H1 (cell line): ENCODE measurements around the gene HSH2D. TPM values are rescaled to one million over a fixed set of nuclear protein-coding genes. Genes with fewer than 3 reads are reported as not detected.

ENCODE experiments used
- CTCF ChIA-PET: fragments of 300-600 bp; sonication (Branson Sonifier 250); formaldehyde crosslinking; loops from one replicate; lab custom pipeline; 2021; ENCODE audit not compliant: partially characterized antibody; lab: Charles Lee
- POLR2A ChIA-PET: fragments of 300-600 bp; sonication (Branson Sonifier 250); formaldehyde crosslinking; loops from one replicate; lab custom pipeline; 2021; ENCODE audit warnings: inconsistent platforms; ENCODE audit not compliant: partially characterized antibody; lab: Charles Lee
- DNase-seq, 2 experiments: peaks; one replicate each; pipeline versions ENCODE4 v3.0.0 to v3.0.0-alpha.2; 2010 to 2022; ENCODE audit warnings: low spot score in 2 of 2, low read depth in 1 of 2, mixed read lengths in 1 of 2
- FAIRE-seq: peaks from 2 replicates; lab custom pipeline; 2011; peaks lifted over from hg19 to GRCh38; lab: Jason Lieb, UNC
- H2AFZ ChIP-seq: 2 replicates; pipeline ENCODE4 v1.8.1; 2012; ENCODE audit warnings: low read length, inconsistent platforms
- H2AK5ac ChIP-seq: 2 replicates; pipeline ENCODE4 v1.6.1; 2013; ENCODE audit warnings: low read depth, low read length
- H2BK120ac ChIP-seq: replicated peaks from 2 replicates; pipeline ENCODE3; 2013; ENCODE audit warnings: low read depth, low read length, inconsistent platforms
- H2BK12ac ChIP-seq: 2 replicates; pipeline ENCODE4 v1.6.1; 2013; ENCODE audit warnings: low read depth, low read length
- H2BK15ac ChIP-seq: 2 replicates; pipeline ENCODE4 v1.6.1; 2013; ENCODE audit warnings: low read length
- H2BK20ac ChIP-seq: 2 replicates; pipeline ENCODE4 v1.6.1; 2013; ENCODE audit warnings: low read length
- H2BK5ac ChIP-seq: 2 replicates; pipeline ENCODE4 v1.6.1; 2013; ENCODE audit warnings: low read depth, low read length
- H3K14ac ChIP-seq: 2 replicates; pipeline ENCODE4 v1.6.1; 2013; ENCODE audit warnings: inconsistent platforms; ENCODE audit not compliant: insufficient read length
- H3K18ac ChIP-seq: 2 replicates; pipeline ENCODE4 v1.6.1; 2013; ENCODE audit warnings: low read length; ENCODE audit errors: extremely low read depth
- H3K23ac ChIP-seq: 2 replicates; pipeline ENCODE4 v1.6.1; 2013; ENCODE audit warnings: inconsistent platforms; ENCODE audit not compliant: insufficient read length
- H3K23me2 ChIP-seq: 2 replicates; pipeline ENCODE4 v1.6.1; 2013; ENCODE audit warnings: low read depth, low read length
- H3K27ac ChIP-seq: 2 replicates; pipeline ENCODE4 v1.6.1; 2011; ENCODE audit warnings: low read depth, low read length, inconsistent platforms
- H3K27me3 ChIP-seq, 4 experiments: replicated peaks in 1 of 4; 1 replicate in 1 of 4; 2 replicates in 3 of 4; pipeline versions ENCODE4 v1.6.1 to v1.8.1; 2011 to 2013; ENCODE audit warnings: low read length in 3 of 4, mild to moderate bottlenecking in 3 of 4, inconsistent platforms in 2 of 4, mixed read lengths in 2 of 4, moderate library complexity in 1 of 4; ENCODE audit not compliant: control insufficient read depth in 3 of 4, insufficient read depth in 3 of 4; ENCODE audit errors: extremely low read depth in 1 of 4
- H3K36me3 ChIP-seq, 4 experiments: 2 replicates each; pipeline versions ENCODE4 v1.6.1 to v1.8.1; 2011 to 2013; ENCODE audit warnings: mild to moderate bottlenecking in 4 of 4, low read length in 3 of 4, moderate library complexity in 2 of 4, control low read depth in 1 of 4, inconsistent platforms in 1 of 4; ENCODE audit not compliant: insufficient read depth in 4 of 4, control insufficient read depth in 2 of 4
- H3K4ac ChIP-seq: replicated peaks from 2 replicates; pipeline ENCODE3; 2013; ENCODE audit warnings: low read length, low read depth, mixed read lengths, inconsistent platforms; ENCODE audit not compliant: insufficient read length
- H3K4me1 ChIP-seq, 4 experiments: replicated peaks in 1 of 4; 1 replicate in 1 of 4; 2 replicates in 3 of 4; pipeline versions ENCODE4 v1.6.1 to v1.8.1; 2011 to 2013; ENCODE audit warnings: low read length in 3 of 4, inconsistent platforms in 2 of 4, mixed read lengths in 1 of 4; ENCODE audit not compliant: insufficient read depth in 4 of 4, control insufficient read depth in 3 of 4
- H3K4me2 ChIP-seq, 2 experiments: 2 replicates each; pipeline versions ENCODE4 v1.6.1 to v1.8.1; 2011 to 2013; ENCODE audit warnings: low read depth in 2 of 2, low read length in 2 of 2, control low read depth in 1 of 2, inconsistent platforms in 1 of 2, mild to moderate bottlenecking in 1 of 2; ENCODE audit not compliant: insufficient read depth in 1 of 2
- H3K4me3 ChIP-seq, 4 experiments: fragments of 200-600, 300-600 bp in 1 of 4; sonication (generic), shearing (Covaris generic), sonication (Bioruptor Twin) in 1 of 4; 2 replicates each; pipeline versions ENCODE4 v1.5.1 to v1.8.1; 2011 to 2016; ENCODE audit warnings: low read length in 4 of 4, low read depth in 3 of 4, control low read depth in 2 of 4, inconsistent platforms in 2 of 4, mild to moderate bottlenecking in 2 of 4, mixed read lengths in 1 of 4, moderate library complexity in 1 of 4; ENCODE audit not compliant: insufficient read depth in 2 of 4; ENCODE audit errors: extremely low read depth in 1 of 4
- H3K56ac ChIP-seq: replicated peaks from 2 replicates; pipeline ENCODE3; 2013; ENCODE audit warnings: low read depth, mild to moderate bottlenecking, mixed read lengths, low read length, inconsistent platforms; ENCODE audit not compliant: insufficient read length
- H3K79me1 ChIP-seq: 2 replicates; pipeline ENCODE4 v1.6.1; 2013; ENCODE audit warnings: low read depth, low read length, control low read depth
- H3K79me2 ChIP-seq, 2 experiments: 2 replicates each; pipeline versions ENCODE4 v1.6.1 to v1.8.1; 2012 to 2013; ENCODE audit warnings: low read length in 2 of 2, mild to moderate bottlenecking in 2 of 2, inconsistent platforms in 1 of 2; ENCODE audit not compliant: insufficient read depth in 2 of 2, control insufficient read depth in 1 of 2
- H3K9ac ChIP-seq, 4 experiments: replicated peaks in 1 of 4; 1 replicate in 1 of 4; 2 replicates in 3 of 4; pipeline versions ENCODE4 v1.6.1 to v1.8.1; 2011 to 2013; ENCODE audit warnings: low read depth in 3 of 4, low read length in 3 of 4, control low read depth in 2 of 4, mild to moderate bottlenecking in 2 of 4, moderate library complexity in 2 of 4, inconsistent platforms in 1 of 4; ENCODE audit errors: extremely low read depth in 1 of 4
- H3K9me3 ChIP-seq, 2 experiments: 2 replicates each; pipeline versions ENCODE4 v1.6.1 to v1.8.1; 2012 to 2013; ENCODE audit warnings: mild to moderate bottlenecking in 2 of 2, moderate library complexity in 2 of 2, control low read depth in 1 of 2, inconsistent platforms in 1 of 2, low read depth in 1 of 2, low read length in 1 of 2, mixed read lengths in 1 of 2; ENCODE audit not compliant: insufficient read depth in 2 of 2
- H4K20me1 ChIP-seq, 2 experiments: replicated peaks in 1 of 2; 2 replicates each; pipeline versions ENCODE3 to v1.8.1; 2011 to 2013; ENCODE audit warnings: inconsistent platforms in 2 of 2, low read length in 2 of 2, mild to moderate bottlenecking in 1 of 2; ENCODE audit not compliant: insufficient read depth in 2 of 2, control insufficient read depth in 1 of 2
- H4K5ac ChIP-seq: 2 replicates; pipeline ENCODE4 v1.6.1; 2013; ENCODE audit warnings: low read length, low read depth, mixed read lengths, inconsistent platforms; ENCODE audit not compliant: insufficient read length
- H4K8ac ChIP-seq: 2 replicates; pipeline ENCODE4 v1.8.0; 2013; ENCODE audit warnings: mild to moderate bottlenecking, moderate library complexity, low read length, inconsistent platforms; ENCODE audit not compliant: insufficient read depth; ENCODE audit errors: extremely low read depth
- H4K91ac ChIP-seq: replicated peaks from 2 replicates; pipeline ENCODE3; 2013; ENCODE audit warnings: low read length, mixed read lengths, inconsistent platforms; ENCODE audit not compliant: insufficient read length
- BACH1 ChIP-seq: IDR thresholded peaks from 2 replicates; pipeline ENCODE4 v1.6.1; 2012; ENCODE audit warnings: low read length, improper control_type of control experiment
- BCL11A ChIP-seq, 2 experiments: IDR thresholded peaks; one replicate each; pipeline ENCODE4 v1.6.1; 2011; ENCODE audit warnings: low read depth in 2 of 2, low read length in 2 of 2, mild to moderate bottlenecking in 2 of 2
- CBX8 ChIP-seq: fragments of 300-800, 300-1000 bp; sonication (generic); IDR thresholded peaks from 2 replicates; pipeline ENCODE4 v1.7.1; 2016; ENCODE audit warnings: low read depth, low read length, borderline replicate concordance
- EZH2 ChIP-seq: fragments of 200-600 bp; sonication (generic); IDR thresholded peaks from 2 replicates; pipeline ENCODE4 v1.7.1; 2012; ENCODE audit warnings: low read depth, mild to moderate bottlenecking, moderate library complexity, low read length, inconsistent platforms; ENCODE audit not compliant: severe bottlenecking
- FOSL1 ChIP-seq: IDR thresholded peaks from 2 replicates; pipeline ENCODE4 v1.6.1; 2011; ENCODE audit warnings: mild to moderate bottlenecking, low read depth, low read length, moderate library complexity; ENCODE audit not compliant: insufficient read depth
- JUND ChIP-seq: IDR thresholded peaks from 2 replicates; pipeline ENCODE4 v1.6.1; 2011; ENCODE audit warnings: mild to moderate bottlenecking, improper control_type of control experiment, low read length
- KDM5A ChIP-seq: fragments of 200-600 bp; IDR thresholded peaks from 2 replicates; pipeline ENCODE4 v1.7.1; 2012; ENCODE audit warnings: mild to moderate bottlenecking, low read length, inconsistent platforms, mixed read lengths
- MAFK ChIP-seq: IDR thresholded peaks from 2 replicates; pipeline ENCODE4 v1.6.1; 2012; ENCODE audit warnings: low read depth, mild to moderate bottlenecking, improper control_type of control experiment, low read length
- RNF2 ChIP-seq: fragments of 200-900, 300-1000 bp; sonication (generic); IDR thresholded peaks from 2 replicates; pipeline ENCODE4 v1.7.1; 2016; ENCODE audit warnings: borderline replicate concordance, low read depth, mild to moderate bottlenecking, antibody characterized with exemption, low read length; ENCODE audit not compliant: poor library complexity, severe bottlenecking; ENCODE audit errors: missing control alignments
- RXRA ChIP-seq: IDR thresholded peaks from 2 replicates; pipeline ENCODE4 v1.6.1; 2011; ENCODE audit warnings: low read depth, mild to moderate bottlenecking, low read length, moderate library complexity; ENCODE audit not compliant: insufficient read depth
- SIN3A ChIP-seq, 2 experiments: IDR thresholded peaks in 1 of 2; conservative IDR thresholded peaks in 1 of 2; 2 replicates each; pipeline ENCODE4 v1.6.1; 2011 to 2012; ENCODE audit warnings: low read length in 2 of 2, improper control_type of control experiment in 1 of 2, low read depth in 1 of 2, mild to moderate bottlenecking in 1 of 2
- TAF7 ChIP-seq: optimal IDR thresholded peaks from 2 replicates; pipeline ENCODE3; 2011; ENCODE audit warnings: low read depth, mild to moderate bottlenecking, inconsistent platforms, low read length, moderate library complexity, borderline replicate concordance
- TEAD4 ChIP-seq: IDR thresholded peaks from 2 replicates; pipeline ENCODE4 v1.6.1; 2012; ENCODE audit warnings: low read depth, low read length, inconsistent platforms, mixed read lengths
- ZNF274 ChIP-seq: IDR thresholded peaks from 2 replicates; pipeline ENCODE4 v1.7.0; 2012; ENCODE audit warnings: low read length, borderline replicate concordance; ENCODE audit errors: extremely low read depth
- WGBS, 2 experiments: shearing (Covaris generic) in 1 of 2; methylation state at CpG; one replicate each; pipeline versions ENCODE4 v1.1.6 to v1.1.7; 2013 to 2015; ENCODE audit warnings: low lambda C conversion rate in 2 of 2, mixed read lengths in 2 of 2, inconsistent platforms in 1 of 2, low coverage in 1 of 2, missing lambda C conversion rate in 1 of 2; ENCODE audit not compliant: insufficient replicate concordance in 2 of 2, insufficient coverage in 1 of 2, insufficient read length in 1 of 2; ENCODE audit errors: extremely low coverage in 1 of 2, missing lambda C conversion rate in 1 of 2; 5-methylcytosine and 5-hydroxymethylcytosine counted together
- polyA plus RNA-seq, 7 experiments: library from polyadenylated mRNA; depleted of rRNA in 3 of 7; stranded (reverse) in 5 of 7; unstranded in 2 of 7; fragments of >200 nt in 5 of 7; fragments of 200-250 nt in 2 of 7; gene quantifications; 1 replicate in 5 of 7; 2 replicates in 1 of 7; 4 replicates in 1 of 7; pipeline versions ENCODE4 v1.2.1 to v1.2.3, GENCODE V29; 2011 to 2013; ENCODE audit warnings: missing spikeins in 2 of 7, mixed read lengths in 2 of 7
- total RNA-seq: library from RNA; stranded (reverse); fragmentation: NEBNext Ultra II Directional; extraction: Animal tissue kit (Norgen Biotek cat#: 25700); gene quantifications from 2 replicates; pipeline ENCODE4 v1.2.1, GENCODE V29; 2021

Gene HSH2D
- total and polyA plus RNA-seq, 2 of the 8 experiments (the other 6 are each of a cell fraction or from before 2014, with no cell fraction given), result 0.67 to 1.6 TPM

DNA sequence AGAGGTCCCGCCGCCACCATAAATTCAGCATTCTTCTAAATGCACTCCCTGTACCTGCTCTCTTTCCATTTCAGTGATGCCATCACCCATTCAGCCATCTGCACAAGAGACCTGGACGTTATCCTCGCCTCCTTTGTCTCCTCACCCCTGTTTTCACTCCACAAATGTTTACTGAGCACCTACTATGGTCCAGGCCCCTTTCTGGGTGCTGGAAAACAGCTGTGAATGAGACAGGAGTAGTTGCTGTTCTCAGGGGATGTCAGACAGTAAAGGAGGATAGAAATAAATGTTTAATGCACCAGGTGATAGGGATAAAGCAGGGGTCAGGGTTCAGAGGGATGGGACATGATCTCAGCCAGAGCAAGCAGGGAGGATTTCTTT is 57.5 kb downstream of the HSH2D start:
- Histone ChIP-seq H3K27ac (no peak overlapping the region), H2BK5ac (no peak overlapping the region), H3K4me1 (no peaks in the 10 kb centered on the region; a peak in 1 of 7 replicates), H3K23me2 (peaks cover 8% of the 10 kb centered on the region; the same call in 1 of the 2 replicates), H2AFZ (no peak overlapping the region), H3K14ac (no peak overlapping the region), H2BK20ac (no peak overlapping the region), H3K79me1 (peaks cover 6% of the 10 kb centered on the region), H3K79me2 (peaks cover 0 to 6% of the 10 kb centered on the region in 2 experiments; a peak in 1 of 4 replicates), H3K36me3 (no peaks in the 10 kb centered on the region), H4K91ac (no peak overlapping the region), H2AK5ac (no peak overlapping the region), H2BK12ac (no peak overlapping the region), H2BK120ac (no peak overlapping the region), H3K56ac (no peak overlapping the region), H4K20me1 (peaks cover 2 to 12% of the 10 kb centered on the region in 2 experiments), H3K4me2 (no peak overlapping the region), H4K8ac (no peak overlapping the region), H3K4me3 (no peak overlapping the region), H3K18ac (no peak overlapping the region), H4K5ac (no peak overlapping the region), H3K27me3 (no peaks in the 10 kb centered on the region), H3K23ac (no peak overlapping the region), H3K4ac (no peak overlapping the region), H2BK15ac (no peak overlapping the region), H3K9ac (no peak overlapping the region), H3K9me3 (no peaks in the 10 kb centered on the region)
- ChIA-PET CTCF (no interaction called here), POLR2A (no interaction called here)
- 86% methylated on average over 4 of the region's 4 CpGs; no CpG with 5 or more reads in 1 of the 2 experiments for WGBS, 2 experiments
- FAIRE-seq (no peak), DNase-seq (no peak)
- TF ChIP-seq JUND (no peak), BCL11A (IDR thresholded peaks at IDR 0.05; ENCODE audit: low read depth in 2 of 2, low read length in 2 of 2) (no peak), BACH1 (no peak), ZNF274 (no peak), RXRA (no peak), KDM5A (no peak), FOSL1 (no peak), TAF7 (no peak), MAFK (no peak), SIN3A (conservative IDR thresholded peaks at IDR 0.05 in 1 of 2, IDR thresholded peaks at IDR 0.05 in 1 of 2; ENCODE audit: low read depth in 1 of 2, low read length in 2 of 2) (no peak), CBX8 (no peak), TEAD4 (no peak), EZH2 (no peak), RNF2 (no peak)
